ENCODE measurements around the gene CIB2.

The CIB2 gene

DNA sequence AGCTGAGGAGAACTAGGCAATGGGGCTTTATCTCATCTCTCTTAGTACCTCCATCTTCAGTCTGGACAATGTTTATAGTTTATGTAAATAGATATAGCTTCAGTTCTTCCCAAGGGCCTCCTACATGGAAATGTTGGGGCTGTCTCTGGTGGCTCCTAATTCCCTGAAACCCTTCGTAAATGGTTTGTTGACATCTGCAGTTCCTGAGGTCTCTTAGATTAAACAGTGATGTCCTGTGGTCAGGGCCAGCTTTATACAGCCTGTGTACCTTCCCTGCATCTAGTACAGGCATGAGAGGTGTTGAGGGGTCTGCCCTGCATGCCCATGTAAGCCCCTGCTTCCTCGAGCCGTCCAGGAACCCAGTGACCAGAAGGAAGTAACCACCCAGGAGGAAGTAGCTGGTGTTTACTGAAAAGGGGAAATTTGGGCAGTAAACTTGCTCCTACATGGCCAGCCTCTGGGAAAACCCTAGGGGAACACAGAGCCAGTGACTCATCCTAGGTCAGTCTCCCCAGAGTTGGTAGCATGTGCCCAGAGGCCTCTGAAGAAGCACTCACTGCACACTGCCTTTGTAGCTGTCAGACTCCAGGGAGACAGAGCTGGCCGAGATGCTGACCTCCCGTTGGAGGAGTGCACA lies 49.0 kb downstream of the CIB2 start:
- Histone ChIP-seq H3K4ac (ENCODE audit: low read length) (no peak overlapping the region), H2BK120ac (ENCODE audit: low read depth, low read length) (no peak overlapping the region), H3K27ac (replicated peaks; ENCODE audit: low read length) (no peak overlapping the region), H4K91ac (ENCODE audit: low read depth, low read length, poor library complexity) (no peak overlapping the region), H2AFZ (ENCODE audit: low read length) (no peak overlapping the region), H3K4me2 (ENCODE audit: insufficient read depth, low read length, poor library complexity, severe bottlenecking) (no peak overlapping the region), H2BK5ac (ENCODE audit: low read length) (no peak overlapping the region), H3K23ac (ENCODE audit: low read depth, low read length, poor library complexity) (no peak overlapping the region), H2AK5ac (ENCODE audit: low read depth, low read length) (no peak overlapping the region), H3K9ac (ENCODE audit: low read depth, low read length, poor library complexity) (no peak overlapping the region), H3K79me1 (ENCODE audit: low read depth, low read length) (no peaks in the 10 kb centered on the region), H3K4me1 (ENCODE audit: control insufficient read depth in 2 of 2, insufficient read depth in 1 of 2, low read depth in 1 of 2, low read length in 2 of 2) (no peaks in the 10 kb centered on the region), H3K4me3 (ENCODE audit: low read length in 2 of 2) (no peak overlapping the region), H3K18ac (ENCODE audit: low read length) (no peak overlapping the region), H2BK12ac (ENCODE audit: low read length) (no peak overlapping the region), H2BK15ac (ENCODE audit: low read length) (no peak overlapping the region), H3K14ac (ENCODE audit: low read length) (peak overlapping the region; percentile 63), H4K8ac (ENCODE audit: low read depth, low read length) (no peak overlapping the region), H3K9me3 (replicated peaks in 1 of 2; ENCODE audit: control insufficient read depth in 2 of 2, insufficient read depth in 1 of 2, low read depth in 1 of 2, low read length in 2 of 2) (no peaks in the 10 kb centered on the region), H3K36me3 (replicated peaks in 1 of 2; ENCODE audit: control insufficient read depth in 2 of 2, insufficient read depth in 2 of 2, low read length in 2 of 2) (no peaks in the 10 kb centered on the region), H3K27me3 (ENCODE audit: control insufficient read depth in 3 of 3, insufficient read depth in 3 of 3, low read depth in 1 of 3, low read length in 3 of 3) (peaks cover 0 to 37% (median 2%) of the 10 kb centered on the region in 3 experiments)
- DNase-seq (ENCODE audit: low spot score) = no peak
- WGBS, 2 donors (ENCODE audit: extremely low coverage in 2 of 2, insufficient read length in 2 of 2, insufficient replicate concordance in 1 of 2) = no CpG with 5 or more reads among the region's 5 CpGs

DNA sequence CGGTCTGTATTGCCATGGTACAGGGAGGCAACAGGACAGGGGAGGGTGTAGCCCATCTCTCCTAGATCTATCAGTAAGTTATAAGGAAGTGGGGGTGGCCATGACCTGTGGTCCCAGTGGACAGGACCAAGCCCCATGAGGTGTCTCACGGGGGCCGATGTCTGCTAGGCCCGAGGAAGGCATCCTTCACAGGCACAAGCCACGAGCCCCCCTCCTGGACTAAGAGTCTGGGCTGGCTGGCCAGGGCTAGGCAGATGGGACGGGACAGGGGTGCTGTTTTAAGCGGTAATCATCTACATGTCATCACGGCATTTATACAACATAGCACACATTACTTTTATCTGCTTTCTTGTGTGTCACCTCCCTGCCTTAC lies 51.2 kb downstream of the CIB2 start:
- H3K27me3 ChIP-seq (ENCODE audit: control insufficient read depth in 3 of 3, insufficient read depth in 3 of 3, low read depth in 1 of 3, low read length in 3 of 3) = peaks cover 0 to 35% (median 2%) of the 10 kb centered on the region in 3 experiments
- no CpG with 5 or more reads among the region's 8 CpGs for WGBS, 2 donors (ENCODE audit: extremely low coverage in 2 of 2, insufficient read length in 2 of 2, insufficient replicate concordance in 1 of 2)
- H4K91ac ChIP-seq (ENCODE audit: low read depth, low read length, poor library complexity) = no peak overlapping the region

DNA sequence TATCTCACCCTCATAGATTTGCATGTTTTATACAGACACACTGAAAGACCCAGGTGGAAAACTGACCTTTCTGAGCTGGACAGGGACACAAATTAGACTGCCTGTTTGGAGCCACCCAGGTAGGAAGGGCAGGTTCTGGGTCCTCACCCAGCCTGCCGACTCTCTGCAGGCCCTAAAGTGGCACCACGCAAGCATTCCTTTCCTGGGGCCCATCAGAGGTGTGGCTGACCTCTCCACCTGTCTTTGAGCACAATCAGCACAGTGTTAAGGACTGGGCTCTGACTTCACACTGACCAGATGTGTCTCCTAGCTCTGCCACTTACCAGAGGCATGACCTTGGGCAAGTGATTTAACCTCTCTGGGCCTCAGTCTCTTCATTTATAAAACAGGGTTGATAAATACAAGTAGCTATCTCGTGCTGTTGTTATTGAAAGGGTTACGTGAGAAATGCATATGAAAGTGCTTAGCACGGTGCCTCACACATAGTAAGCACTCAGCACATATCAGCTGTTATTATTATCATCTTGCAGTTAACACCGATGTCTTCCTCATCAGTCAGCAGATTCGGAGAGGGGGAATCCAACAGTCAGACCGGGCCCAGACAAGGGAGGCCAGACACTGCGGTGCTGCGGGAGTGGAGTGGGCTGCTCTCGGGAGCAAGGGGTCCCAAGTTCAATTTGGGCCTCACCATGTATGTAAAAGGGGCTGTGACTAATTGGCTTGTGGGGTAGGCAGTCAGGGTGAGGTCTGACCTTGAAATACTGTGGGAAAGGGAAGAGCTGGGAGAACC lies 51.8 kb downstream of the CIB2 start:
- Histone ChIP-seq H3K14ac (ENCODE audit: low read length) (no peak overlapping the region), H2BK15ac (ENCODE audit: low read length) (no peak overlapping the region), H3K27ac (replicated peaks; ENCODE audit: low read length) (no peak overlapping the region), H2BK120ac (ENCODE audit: low read depth, low read length) (no peak overlapping the region), H2AK5ac (ENCODE audit: low read depth, low read length) (no peak overlapping the region), H3K27me3 (ENCODE audit: control insufficient read depth in 3 of 3, insufficient read depth in 3 of 3, low read depth in 1 of 3, low read length in 3 of 3) (peaks cover 0 to 35% (median 2%) of the 10 kb centered on the region in 3 experiments), H4K8ac (ENCODE audit: low read depth, low read length) (no peak overlapping the region), H2AFZ (ENCODE audit: low read length) (peak overlapping the region; percentile 8), H4K91ac (ENCODE audit: low read depth, low read length, poor library complexity) (no peak overlapping the region), H2BK5ac (ENCODE audit: low read length) (no peak overlapping the region), H3K79me1 (ENCODE audit: low read depth, low read length) (no peaks in the 10 kb centered on the region), H3K9ac (ENCODE audit: low read depth, low read length, poor library complexity) (no peak overlapping the region), H3K4me2 (ENCODE audit: insufficient read depth, low read length, poor library complexity, severe bottlenecking) (no peak overlapping the region), H3K4ac (ENCODE audit: low read length) (no peak overlapping the region), H3K23ac (ENCODE audit: low read depth, low read length, poor library complexity) (no peak overlapping the region), H3K4me1 (ENCODE audit: control insufficient read depth in 2 of 2, insufficient read depth in 1 of 2, low read depth in 1 of 2, low read length in 2 of 2) (peaks cover 10 to 11% of the 10 kb centered on the region in 2 donors), H2BK12ac (ENCODE audit: low read length) (no peak overlapping the region), H3K36me3 (replicated peaks in 1 of 2; ENCODE audit: control insufficient read depth in 2 of 2, insufficient read depth in 2 of 2, low read length in 2 of 2) (no peaks in the 10 kb centered on the region), H3K4me3 (ENCODE audit: low read length in 2 of 2) (no peak overlapping the region), H3K9me3 (replicated peaks in 1 of 2; ENCODE audit: control insufficient read depth in 2 of 2, insufficient read depth in 1 of 2, low read depth in 1 of 2, low read length in 2 of 2) (no peaks in the 10 kb centered on the region), H3K18ac (ENCODE audit: low read length) (no peak overlapping the region)
- no peak for DNase-seq (ENCODE audit: low spot score)
- no CpG with 5 or more reads among the region's 11 CpGs for WGBS, 2 donors (ENCODE audit: extremely low coverage in 2 of 2, insufficient read length in 2 of 2, insufficient replicate concordance in 1 of 2)

More for the DNA sequence above, 51.2 kb downstream of the CIB2 start:
- DNase-seq (ENCODE audit: low spot score) = no peak
- no peak overlapping the region for H3K4me2 ChIP-seq (ENCODE audit: insufficient read depth, low read length, poor library complexity, severe bottlenecking)
- peaks cover 10 to 11% of the 10 kb centered on the region in 2 donors for H3K4me1 ChIP-seq (ENCODE audit: control insufficient read depth in 2 of 2, insufficient read depth in 1 of 2, low read depth in 1 of 2, low read length in 2 of 2)
- H3K18ac ChIP-seq (ENCODE audit: low read length) = no peak overlapping the region
- H3K14ac ChIP-seq (ENCODE audit: low read length) = no peak overlapping the region
- H2AK5ac ChIP-seq (ENCODE audit: low read depth, low read length) = no peak overlapping the region
- H4K8ac ChIP-seq (ENCODE audit: low read depth, low read length) = no peak overlapping the region
- H3K4ac ChIP-seq (ENCODE audit: low read length) = no peak overlapping the region
- no peak overlapping the region for H3K4me3 ChIP-seq (ENCODE audit: low read length in 2 of 2)
- no peak overlapping the region for H2BK5ac ChIP-seq (ENCODE audit: low read length)
- H2BK120ac ChIP-seq (ENCODE audit: low read depth, low read length) = no peak overlapping the region
- H3K79me1 ChIP-seq (ENCODE audit: low read depth, low read length) = no peaks in the 10 kb centered on the region
- no peak overlapping the region for H2BK15ac ChIP-seq (ENCODE audit: low read length)
- H3K9ac ChIP-seq (ENCODE audit: low read depth, low read length, poor library complexity) = no peak overlapping the region
- H2AFZ ChIP-seq (ENCODE audit: low read length) = no peak overlapping the region
- H2BK12ac ChIP-seq (ENCODE audit: low read length) = no peak overlapping the region
- no peak overlapping the region for H3K27ac ChIP-seq (replicated peaks; ENCODE audit: low read length)
- no peaks in the 10 kb centered on the region for H3K36me3 ChIP-seq (replicated peaks in 1 of 2; ENCODE audit: control insufficient read depth in 2 of 2, insufficient read depth in 2 of 2, low read length in 2 of 2)
- no peaks in the 10 kb centered on the region for H3K9me3 ChIP-seq (replicated peaks in 1 of 2; ENCODE audit: control insufficient read depth in 2 of 2, insufficient read depth in 1 of 2, low read depth in 1 of 2, low read length in 2 of 2)
- no peak overlapping the region for H3K23ac ChIP-seq (ENCODE audit: low read depth, low read length, poor library complexity)

DNA sequence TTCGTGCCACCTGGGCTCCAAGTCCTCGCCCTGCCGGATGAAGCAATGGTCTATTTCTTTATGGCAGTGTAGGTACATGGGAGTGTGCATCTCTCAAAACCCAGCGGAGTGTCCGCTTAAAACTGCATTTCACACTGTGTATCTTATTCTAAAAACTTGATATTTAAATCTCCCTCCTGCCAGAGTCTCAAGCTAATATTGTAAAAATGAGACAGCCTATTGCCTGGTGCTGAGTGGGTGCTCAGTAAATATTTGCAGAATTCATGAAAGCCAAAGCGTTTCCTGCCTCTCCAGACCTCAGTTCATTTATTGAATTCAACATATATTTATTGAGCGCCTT lies 53.4 kb downstream of the CIB2 start:
- H2AFZ ChIP-seq (ENCODE audit: low read length) = peak overlapping the region; percentile 99
- H2BK12ac ChIP-seq (ENCODE audit: low read length) = no peak overlapping the region
- no peak overlapping the region for H2BK5ac ChIP-seq (ENCODE audit: low read length)
- no peaks in the 10 kb centered on the region for H3K79me1 ChIP-seq (ENCODE audit: low read depth, low read length)
- H3K9me3 ChIP-seq (replicated peaks in 1 of 2; ENCODE audit: control insufficient read depth in 2 of 2, insufficient read depth in 1 of 2, low read depth in 1 of 2, low read length in 2 of 2) = no peaks in the 10 kb centered on the region
- H2BK15ac ChIP-seq (ENCODE audit: low read length) = no peak overlapping the region
- no peak overlapping the region for H4K91ac ChIP-seq (ENCODE audit: low read depth, low read length, poor library complexity)
- H3K27me3 ChIP-seq (ENCODE audit: control insufficient read depth in 3 of 3, insufficient read depth in 3 of 3, low read depth in 1 of 3, low read length in 3 of 3) = peaks cover 0 to 29% (median 2%) of the 10 kb centered on the region in 3 experiments
- H3K4ac ChIP-seq (ENCODE audit: low read length) = no peak overlapping the region
- H3K4me3 ChIP-seq (ENCODE audit: low read length in 2 of 2) = peak overlapping the region; percentile 71 to 89
- no peaks in the 10 kb centered on the region for H3K36me3 ChIP-seq (replicated peaks in 1 of 2; ENCODE audit: control insufficient read depth in 2 of 2, insufficient read depth in 2 of 2, low read length in 2 of 2)
- DNase-seq (ENCODE audit: low spot score) = no peak
- peaks cover 11% of the 10 kb centered on the region in 2 donors for H3K4me1 ChIP-seq (ENCODE audit: control insufficient read depth in 2 of 2, insufficient read depth in 1 of 2, low read depth in 1 of 2, low read length in 2 of 2)
- no CpG with 5 or more reads among the region's 7 CpGs for WGBS, 2 donors (ENCODE audit: extremely low coverage in 2 of 2, insufficient read length in 2 of 2, insufficient replicate concordance in 1 of 2)
- H3K27ac ChIP-seq (replicated peaks; ENCODE audit: low read length) = no peak overlapping the region
- H3K9ac ChIP-seq (ENCODE audit: low read depth, low read length, poor library complexity) = no peak overlapping the region
- H4K8ac ChIP-seq (ENCODE audit: low read depth, low read length) = no peak overlapping the region
- H2BK120ac ChIP-seq (ENCODE audit: low read depth, low read length) = no peak overlapping the region
- H2AK5ac ChIP-seq (ENCODE audit: low read depth, low read length) = no peak overlapping the region
- H3K14ac ChIP-seq (ENCODE audit: low read length) = no peak overlapping the region
- H3K23ac ChIP-seq (ENCODE audit: low read depth, low read length, poor library complexity) = no peak overlapping the region
- peak overlapping the region; percentile 79 for H3K4me2 ChIP-seq (ENCODE audit: insufficient read depth, low read length, poor library complexity, severe bottlenecking)
- H3K18ac ChIP-seq (ENCODE audit: low read length) = no peak overlapping the region

Data from neuronal stem cell (in vitro differentiated cells).